Uterus (tissue), 4 donors: Measurements from ENCODE around the gene GLI1. TPM values are rescaled to one million over a fixed set of nuclear protein-coding genes. Genes with fewer than 3 reads are reported as not detected.
A peak's percentile ranks its signal among the peaks of the same experiment; 100 is the strongest.

Source experiments
- DNase-seq, 2 donors: peaks; one replicate each; pipeline ENCODE4 v3.0.0-alpha.2; 2019 to 2020
- H3K27ac ChIP-seq, 2 donors: fragments of 200-600 bp; sonication (generic); 1 replicate in 1 of 2; 2 replicates in 1 of 2; pipeline ENCODE4 v1.5.1; 2016 to 2018
- H3K27me3 ChIP-seq, 2 donors: fragments of 200-600 bp; sonication (generic); one replicate each; pipeline ENCODE4 v1.5.1; 2018 to 2019; ENCODE audit warnings: control low read depth in 1 of 2
- H3K36me3 ChIP-seq, 2 donors: fragments of 200-600 bp; sonication (generic); one replicate each; pipeline ENCODE4 v1.5.1; 2019; ENCODE audit warnings: control low read depth in 1 of 2
- H3K4me1 ChIP-seq, 2 donors: fragments of 200-600 bp; sonication (generic); one replicate each; pipeline ENCODE4 v1.5.1; 2018 to 2019; ENCODE audit warnings: control low read depth in 1 of 2
- H3K4me3 ChIP-seq, 2 donors: fragments of 200-600 bp; sonication (generic); 1 replicate in 1 of 2; 2 replicates in 1 of 2; pipeline ENCODE4 v1.5.1; 2018 to 2019; ENCODE audit warnings: mild to moderate bottlenecking in 1 of 2
- H3K9me3 ChIP-seq, 2 donors: fragments of 200-600 bp; sonication (generic); one replicate each; pipeline ENCODE4 v1.5.1; 2019; ENCODE audit warnings: control low read depth in 1 of 2
- POLR2A ChIP-seq, 2 donors: fragments of 450-650 bp; IDR thresholded peaks; one replicate each; pipeline ENCODE4 v1.6.1; 2016; ENCODE audit warnings: antibody characterized with exemption in 2 of 2, mild to moderate bottlenecking in 1 of 2, moderate library complexity in 1 of 2
- intact Hi-C: fragments of 100-400 bp; cut with DNase I; formaldehyde crosslinking; loops from one replicate; pipeline ENCODE4 v1.15.1; 2023; ENCODE audit warnings: low total_unique reads
- total RNA-seq, 4 donors: library from RNA; depleted of rRNA in 3 of 4; stranded (reverse); fragments of >200 nt in 3 of 4; gene quantifications; one replicate each; pipeline versions ENCODE4 v1.1.0 to v1.2.4, GENCODE V29; 2014 to 2023
- TF ChIP-seq, protein P1 (sequence below), 4 experiments: fragments of 200-600 bp in 2 of 4; fragments of 450-650 bp in 2 of 4; sonication (generic) in 2 of 4; IDR thresholded peaks; one replicate each; pipeline ENCODE4 v1.5.1; 2016 to 2019; ENCODE audit warnings: antibody characterized with exemption in 4 of 4, mild to moderate bottlenecking in 2 of 4, moderate library complexity in 1 of 4
- donor health status: DM: yes; HTN: yes; CAD: no.

The GLI1 gene
- total RNA-seq, 4 donors from 2014 or later: 6.1 to 6.6 TPM; not detected in 2

GRCh38 chr12:57475271-57476161 lies 15.9 kb downstream of the GLI1 start:
- Histone ChIP-seq H3K4me1 (peaks cover 0 to 13% of the 10 kb centered on the region in 2 donors), H3K27ac (no peak overlapping the region), H3K27me3 (peaks cover 8 to 20% of the 10 kb centered on the region in 2 donors), H3K36me3 (no peaks in the 10 kb centered on the region), H3K9me3 (no peaks in the 10 kb centered on the region), H3K4me3 (peak overlapping the region; percentile 6 to 18)
- intact Hi-C loops: no loop called here
- no peak for TF ChIP-seq POLR2A (IDR thresholded peaks at IDR 0.05)
- TF ChIP-seq, protein P1, sequence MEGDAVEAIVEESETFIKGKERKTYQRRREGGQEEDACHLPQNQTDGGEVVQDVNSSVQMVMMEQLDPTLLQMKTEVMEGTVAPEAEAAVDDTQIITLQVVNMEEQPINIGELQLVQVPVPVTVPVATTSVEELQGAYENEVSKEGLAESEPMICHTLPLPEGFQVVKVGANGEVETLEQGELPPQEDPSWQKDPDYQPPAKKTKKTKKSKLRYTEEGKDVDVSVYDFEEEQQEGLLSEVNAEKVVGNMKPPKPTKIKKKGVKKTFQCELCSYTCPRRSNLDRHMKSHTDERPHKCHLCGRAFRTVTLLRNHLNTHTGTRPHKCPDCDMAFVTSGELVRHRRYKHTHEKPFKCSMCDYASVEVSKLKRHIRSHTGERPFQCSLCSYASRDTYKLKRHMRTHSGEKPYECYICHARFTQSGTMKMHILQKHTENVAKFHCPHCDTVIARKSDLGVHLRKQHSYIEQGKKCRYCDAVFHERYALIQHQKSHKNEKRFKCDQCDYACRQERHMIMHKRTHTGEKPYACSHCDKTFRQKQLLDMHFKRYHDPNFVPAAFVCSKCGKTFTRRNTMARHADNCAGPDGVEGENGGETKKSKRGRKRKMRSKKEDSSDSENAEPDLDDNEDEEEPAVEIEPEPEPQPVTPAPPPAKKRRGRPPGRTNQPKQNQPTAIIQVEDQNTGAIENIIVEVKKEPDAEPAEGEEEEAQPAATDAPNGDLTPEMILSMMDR (IDR thresholded peaks at IDR 0.05): no peak
- DNase-seq: no peak

GRCh38 chr12:57476162-57476992 lies 16.8 kb downstream of the GLI1 start:
- Histone ChIP-seq H3K4me1 (peaks cover 0 to 13% of the 10 kb centered on the region in 2 donors), H3K27me3 (peaks cover 8 to 20% of the 10 kb centered on the region in 2 donors), H3K4me3 (peak overlapping the region; percentile 6 to 18), H3K9me3 (no peaks in the 10 kb centered on the region), H3K36me3 (no peaks in the 10 kb centered on the region), H3K27ac (no peak overlapping the region)
- TF ChIP-seq, protein P1 (IDR thresholded peaks at IDR 0.05): no peak
- TF ChIP-seq POLR2A (IDR thresholded peaks at IDR 0.05): no peak
- no peak for DNase-seq
- intact Hi-C loops: no loop called here

- no peak for DNase-seq
- H3K4me1 ChIP-seq: peaks cover 0 to 13% of the 10 kb centered on the region in 2 donors
- no peaks in the 10 kb centered on the region for H3K9me3 ChIP-seq
- no peaks in the 10 kb centered on the region for H3K36me3 ChIP-seq
- no peak overlapping the region for H3K4me3 ChIP-seq
- H3K27ac ChIP-seq: no peak overlapping the region
- TF ChIP-seq, protein P1 (IDR thresholded peaks at IDR 0.05): no peak
- no peak for TF ChIP-seq POLR2A (IDR thresholded peaks at IDR 0.05)
- intact Hi-C loops: no loop called here
- H3K27me3 ChIP-seq: peaks cover 8 to 20% of the 10 kb centered on the region in 2 donors
Measured at GRCh38 chr12:57476993-57477709, 17.6 kb downstream of the GLI1 start.

GRCh38 chr12:57477710-57478681 lies 18.4 kb downstream of the GLI1 start:
- Histone ChIP-seq H3K36me3 (no peaks in the 10 kb centered on the region), H3K27ac (no peak overlapping the region), H3K4me3 (no peak overlapping the region), H3K9me3 (no peaks in the 10 kb centered on the region), H3K4me1 (peaks cover 0 to 13% of the 10 kb centered on the region in 2 donors), H3K27me3 (peaks cover 8 to 20% of the 10 kb centered on the region in 2 donors)
- intact Hi-C loops: no loop called here
- TF ChIP-seq, protein P1 (IDR thresholded peaks at IDR 0.05): no peak
- TF ChIP-seq POLR2A (IDR thresholded peaks at IDR 0.05): no peak
- no peak for DNase-seq
